IMR-90 (cell line): Measurements from ENCODE around the gene PHF20. TPM values are rescaled to one million over a fixed set of nuclear protein-coding genes. Genes with fewer than 3 reads are reported as not detected.

ENCODE experiments used
- ATAC-seq: fragments of 200-7000 bp; cut with Tn5 transposase; 2 replicates; pipeline ENCODE4 v1.9.1; 2020; ENCODE audit warnings: low read depth, mild to moderate bottlenecking, moderate library complexity
- BruUV-seq: library from RNA; stranded (reverse); fragments of 400-500 nt; replicated peaks from 2 replicates; lab custom pipeline; 2021; lab: Mats Ljungman, UMichigan
- CTCF ChIA-PET: fragments of 300-600 bp; formaldehyde crosslinking; extraction: SDS; loops from one replicate; lab custom pipeline; 2021; ENCODE audit warnings: antibody characterized with exemption; lab: Yijun Ruan, JAX
- POLR2A ChIA-PET: fragments of 300-600 bp; sonication (Branson Sonifier 250); formaldehyde crosslinking; loops from one replicate; lab custom pipeline; 2022; ENCODE audit warnings: antibody characterized with exemption; ENCODE audit not compliant: unreplicated experiment; lab: Charles Lee
- DNase-seq: peaks from one replicate; pipeline ENCODE4 v3.0.0; 2013
- H2AFZ ChIP-seq: replicated peaks from 2 replicates; pipeline ENCODE3; 2013; ENCODE audit warnings: low read length, mild to moderate bottlenecking; ENCODE audit not compliant: poor library complexity
- H2AK5ac ChIP-seq: 2 replicates; pipeline ENCODE4 v1.6.1; 2013; ENCODE audit warnings: low read depth, low read length, inconsistent platforms
- H2AK9ac ChIP-seq: replicated peaks from 2 replicates; pipeline ENCODE3; 2013; ENCODE audit warnings: mild to moderate bottlenecking, low read depth, low read length, moderate library complexity; ENCODE audit not compliant: poor library complexity
- H2BK120ac ChIP-seq: 2 replicates; pipeline ENCODE4 v1.6.1; 2013; ENCODE audit warnings: low read depth, low read length, inconsistent platforms
- H2BK15ac ChIP-seq: 3 replicates; pipeline ENCODE4 v1.6.1; 2013; ENCODE audit warnings: low read depth, low read length, inconsistent platforms
- H2BK20ac ChIP-seq: 2 replicates; pipeline ENCODE4 v1.6.1; 2013; ENCODE audit warnings: low read depth, mild to moderate bottlenecking, inconsistent platforms, low read length, moderate library complexity
- H2BK5ac ChIP-seq: 2 replicates; pipeline ENCODE4 v1.6.1; 2013; ENCODE audit warnings: mild to moderate bottlenecking, low read depth, low read length, inconsistent platforms; ENCODE audit not compliant: poor library complexity, severe bottlenecking
- H3K14ac ChIP-seq: replicated peaks from 2 replicates; pipeline ENCODE4 v1.6.1; 2013; ENCODE audit warnings: low read depth, low read length, inconsistent platforms
- H3K18ac ChIP-seq: 2 replicates; pipeline ENCODE4 v1.6.1; 2013; ENCODE audit warnings: low read depth, low read length, control low read depth
- H3K23ac ChIP-seq: 2 replicates; pipeline ENCODE4 v1.6.1; 2013; ENCODE audit warnings: low read depth, low read length, inconsistent platforms
- H3K27ac ChIP-seq: 2 replicates; pipeline ENCODE4 v1.5.1; 2013; ENCODE audit warnings: mild to moderate bottlenecking, control low read depth, low read length; ENCODE audit not compliant: insufficient read depth
- H3K27me3 ChIP-seq: 2 replicates; pipeline ENCODE4 v1.6.1; 2013; ENCODE audit warnings: low read length; ENCODE audit not compliant: control insufficient read depth, insufficient read depth
- H3K36me3 ChIP-seq: 2 replicates; pipeline ENCODE4 v1.6.1; 2013; ENCODE audit warnings: low read length, mixed read lengths; ENCODE audit not compliant: control insufficient read depth, insufficient read depth
- H3K4ac ChIP-seq: 2 replicates; pipeline ENCODE4 v1.6.1; 2013; ENCODE audit warnings: low read depth, low read length, inconsistent platforms
- H3K4me1 ChIP-seq: 2 replicates; pipeline ENCODE4 v1.6.1; 2013; ENCODE audit warnings: low read length, mixed read lengths; ENCODE audit not compliant: control insufficient read depth, insufficient read depth
- H3K4me2 ChIP-seq: 2 replicates; pipeline ENCODE4 v1.6.1; 2013; ENCODE audit warnings: low read depth, mild to moderate bottlenecking, control low read depth, low read length, moderate library complexity
- H3K4me3 ChIP-seq: 2 replicates; pipeline ENCODE4 v1.5.1; 2013; ENCODE audit warnings: low read depth, mild to moderate bottlenecking, control low read depth, low read length, moderate library complexity; ENCODE audit not compliant: insufficient read depth
- H3K56ac ChIP-seq: 2 replicates; pipeline ENCODE4 v1.6.1; 2013; ENCODE audit warnings: low read length, inconsistent platforms; ENCODE audit not compliant: insufficient read depth; ENCODE audit errors: extremely low read depth
- H3K79me1 ChIP-seq, 2 experiments: 2 replicates each; pipeline ENCODE4 v1.6.1; 2013; ENCODE audit warnings: low read length in 2 of 2, inconsistent platforms in 1 of 2, low read depth in 1 of 2
- H3K9ac ChIP-seq: 2 replicates; pipeline ENCODE4 v1.6.1; 2013; ENCODE audit warnings: low read depth, low read length, control low read depth
- H3K9me1 ChIP-seq: 2 replicates; pipeline ENCODE4 v1.6.1; 2013; ENCODE audit warnings: low read length, inconsistent platforms; ENCODE audit not compliant: insufficient read depth
- H3K9me3 ChIP-seq: 2 replicates; pipeline ENCODE4 v1.6.1; 2013; ENCODE audit warnings: low read length; ENCODE audit not compliant: control insufficient read depth, insufficient read depth
- H4K20me1 ChIP-seq: 2 replicates; pipeline ENCODE4 v1.6.1; 2013; ENCODE audit warnings: low read length, inconsistent platforms; ENCODE audit not compliant: insufficient read depth
- H4K5ac ChIP-seq: 2 replicates; pipeline ENCODE4 v1.6.1; 2013; ENCODE audit warnings: mild to moderate bottlenecking, low read depth, low read length, control low read depth
- H4K8ac ChIP-seq, 2 experiments: 2 replicates each; pipeline ENCODE4 v1.6.1; 2013; ENCODE audit warnings: low read depth in 2 of 2, low read length in 2 of 2, control low read depth in 1 of 2, inconsistent platforms in 1 of 2
- H4K91ac ChIP-seq: 2 replicates; pipeline ENCODE4 v1.6.1; 2013; ENCODE audit warnings: low read depth, low read length, inconsistent platforms; ENCODE audit not compliant: insufficient read depth
- BHLHE40 ChIP-seq: fragments of 150-350 bp; IDR thresholded peaks from 2 replicates; pipeline ENCODE4 v1.6.1; 2016; ENCODE audit warnings: mild to moderate bottlenecking, low read depth, low read length
- CEBPB ChIP-seq: IDR thresholded peaks from 2 replicates; pipeline ENCODE4 v1.6.1; 2012; ENCODE audit warnings: low read depth, low read length, improper control_type of control experiment
- CHD1 ChIP-seq: IDR thresholded peaks from 2 replicates; pipeline ENCODE4 v1.6.1; 2012; ENCODE audit warnings: low read depth, low read length, improper control_type of control experiment
- FOS ChIP-seq: fragments of 150-350 bp; IDR thresholded peaks from 2 replicates; pipeline ENCODE4 v1.6.1; 2016; ENCODE audit warnings: low read depth, low read length
- MAFK ChIP-seq: IDR thresholded peaks from 2 replicates; pipeline ENCODE4 v1.6.1; 2012; ENCODE audit warnings: low read depth, low read length, improper control_type of control experiment
- MAZ ChIP-seq: IDR thresholded peaks from 2 replicates; pipeline ENCODE4 v1.6.1; 2012; ENCODE audit warnings: low read depth, mild to moderate bottlenecking, low read length, improper control_type of control experiment, moderate library complexity, borderline replicate concordance
- MXI1 ChIP-seq: IDR thresholded peaks from 2 replicates; pipeline ENCODE4 v1.6.1; 2012; ENCODE audit warnings: low read depth, mild to moderate bottlenecking, low read length, moderate library complexity, borderline replicate concordance
- NFE2L2 ChIP-seq: fragments of 150-350 bp; IDR thresholded peaks from 2 replicates; pipeline ENCODE4 v1.6.1; 2016; ENCODE audit warnings: low read depth, mild to moderate bottlenecking, low read length
- POLR2A ChIP-seq: IDR thresholded peaks from 2 replicates; pipeline ENCODE4 v1.6.1; 2012; ENCODE audit warnings: mild to moderate bottlenecking, low read depth, low read length
- RAD21 ChIP-seq: IDR thresholded peaks from 2 replicates; pipeline ENCODE4 v1.6.1; 2012; ENCODE audit warnings: low read length, improper control_type of control experiment
- RCOR1 ChIP-seq: IDR thresholded peaks from 2 replicates; pipeline ENCODE4 v1.6.1; 2012; ENCODE audit warnings: mild to moderate bottlenecking, low read length, improper control_type of control experiment; ENCODE audit not compliant: insufficient replicate concordance
- RFX5 ChIP-seq: IDR thresholded peaks from 2 replicates; pipeline ENCODE4 v1.8.0; 2012; ENCODE audit warnings: low read depth, mild to moderate bottlenecking, low read length, moderate library complexity
- SMC3 ChIP-seq: fragments of 150-350 bp; IDR thresholded peaks from 2 replicates; pipeline ENCODE4 v1.6.1; 2016; ENCODE audit warnings: low read depth, mild to moderate bottlenecking, antibody characterized with exemption, low read length, moderate library complexity
- WGBS, 2 experiments: methylation state at CpG; one replicate each; pipeline versions ENCODE4 v1.1.5 to v1.1.7; 2013; ENCODE audit warnings: missing lambda C conversion rate in 2 of 2; ENCODE audit not compliant: insufficient read length in 1 of 2; ENCODE audit errors: extremely low coverage in 2 of 2; 5-methylcytosine and 5-hydroxymethylcytosine counted together
- dilution Hi-C: fragments of 300-500 bp; cut with HindIII; formaldehyde crosslinking; loops from one replicate; pipeline ENCODE4 v1.14.3; 2018; ENCODE audit warnings: low sequenced_read_pairs; ENCODE audit not compliant: unreplicated experiment
- in situ Hi-C: fragments of 300-500 bp; cut with MboI; formaldehyde crosslinking; loops from 3 replicates; pipeline ENCODE4 v1.14.3; 2019; ENCODE audit warnings: low sequenced_read_pairs, inconsistent platforms, mixed read lengths
- intact Hi-C: fragments of 100-400 bp; cut with micrococcal nuclease; formaldehyde crosslinking; loops from 2 replicates; pipeline ENCODE4 v1.10.0; 2022
- polyA plus RNA-seq, 3 experiments: library from polyadenylated mRNA; depleted of rRNA; stranded (reverse); fragments of >200 nt; gene quantifications; 2 replicates each; pipeline ENCODE4 v1.2.3, GENCODE V29; 2012; ENCODE audit warnings: low replicate concordance in 1 of 3
- total RNA-seq: library from RNA; depleted of rRNA; stranded (reverse); fragments of >200 nt; gene quantifications from 2 replicates; pipeline ENCODE4 v1.2.3, GENCODE V29; 2012
- TF ChIP-seq, protein P1 (sequence below): fragments of 150-350 bp; IDR thresholded peaks from 2 replicates; pipeline ENCODE4 v1.6.1; 2016; ENCODE audit warnings: low read depth, mild to moderate bottlenecking, low read length, moderate library complexity, borderline replicate concordance
- TF ChIP-seq, protein P2 (sequence below): fragments of 150-350 bp; IDR thresholded peaks from 2 replicates; pipeline ENCODE4 v1.6.1; 2017; ENCODE audit warnings: mild to moderate bottlenecking, antibody characterized with exemption, low read length, low read depth
- TF ChIP-seq, protein P3 (sequence below): conservative IDR thresholded peaks from 2 replicates; pipeline ENCODE4 v1.5.1; 2012; ENCODE audit warnings: mild to moderate bottlenecking, low read depth, low read length, improper control_type of control experiment

The PHF20 gene
- total and polyA plus RNA-seq, 2 of the 4 experiments (the other 2 are of a cell fraction), result 22.0 to 22.5 TPM

DNA sequence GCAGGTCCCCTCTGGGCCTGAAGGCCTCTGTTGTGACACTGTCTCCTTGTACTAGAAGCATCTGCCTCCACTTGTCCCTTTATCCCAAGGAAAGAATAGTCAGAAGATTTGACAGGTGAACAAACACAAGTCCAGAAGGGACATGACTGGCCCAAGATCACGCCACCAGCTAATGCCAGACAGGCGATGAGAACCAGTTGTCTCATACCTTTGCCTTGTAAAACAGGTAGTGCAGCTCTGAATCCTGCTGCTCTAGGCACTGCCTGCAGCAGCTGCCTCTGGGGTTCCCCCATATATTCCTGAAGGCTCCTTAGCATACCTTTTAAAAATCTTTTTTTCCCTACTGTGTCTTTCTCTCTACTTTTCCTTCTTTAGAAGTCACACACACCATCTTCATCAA is 157.5 kb downstream of the PHF20 start:
- Histone ChIP-seq H2BK15ac (no peak overlapping the region), H2AFZ (no peak overlapping the region), H3K9me1 (peaks cover 14% of the 10 kb centered on the region), H2BK20ac (no peak overlapping the region), H3K4ac (no peak overlapping the region), H4K91ac (no peak overlapping the region), H2AK5ac (no peak overlapping the region), H3K9ac (no peak overlapping the region), H3K4me1 (no peaks in the 10 kb centered on the region), H2BK5ac (no peak overlapping the region), H3K27me3 (no peaks in the 10 kb centered on the region), H3K14ac (no peak overlapping the region), H3K9me3 (no peaks in the 10 kb centered on the region), H3K4me2 (no peak overlapping the region), H4K20me1 (no peaks in the 10 kb centered on the region), H3K4me3 (no peak overlapping the region), H2AK9ac (no peak overlapping the region), H2BK120ac (no peak overlapping the region), H3K79me1 (peaks cover 10 to 17% of the 10 kb centered on the region in 2 experiments), H3K23ac (no peak overlapping the region), H3K27ac (no peak overlapping the region), H4K5ac (no peak overlapping the region), H3K36me3 (peaks cover 33% of the 10 kb centered on the region), H3K18ac (no peak overlapping the region), H3K56ac (no peak overlapping the region), H4K8ac (no peak overlapping the region)
- no TSS peak for BruUV-seq
- no peak for TF ChIP-seq MXI1
- TF ChIP-seq RCOR1, result no peak
- TF ChIP-seq RFX5, result no peak
- TF ChIP-seq SMC3, result no peak
- TF ChIP-seq, protein P1, sequence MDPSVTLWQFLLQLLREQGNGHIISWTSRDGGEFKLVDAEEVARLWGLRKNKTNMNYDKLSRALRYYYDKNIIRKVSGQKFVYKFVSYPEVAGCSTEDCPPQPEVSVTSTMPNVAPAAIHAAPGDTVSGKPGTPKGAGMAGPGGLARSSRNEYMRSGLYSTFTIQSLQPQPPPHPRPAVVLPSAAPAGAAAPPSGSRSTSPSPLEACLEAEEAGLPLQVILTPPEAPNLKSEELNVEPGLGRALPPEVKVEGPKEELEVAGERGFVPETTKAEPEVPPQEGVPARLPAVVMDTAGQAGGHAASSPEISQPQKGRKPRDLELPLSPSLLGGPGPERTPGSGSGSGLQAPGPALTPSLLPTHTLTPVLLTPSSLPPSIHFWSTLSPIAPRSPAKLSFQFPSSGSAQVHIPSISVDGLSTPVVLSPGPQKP, result no peak
- TF ChIP-seq FOS, result no peak
- no peak for TF ChIP-seq CHD1
- TF ChIP-seq MAFK, result no peak
- no peak for TF ChIP-seq POLR2A
- TF ChIP-seq RAD21, result no peak
- no peak for TF ChIP-seq MAZ
- TF ChIP-seq BHLHE40, result no peak
- TF ChIP-seq, protein P2, sequence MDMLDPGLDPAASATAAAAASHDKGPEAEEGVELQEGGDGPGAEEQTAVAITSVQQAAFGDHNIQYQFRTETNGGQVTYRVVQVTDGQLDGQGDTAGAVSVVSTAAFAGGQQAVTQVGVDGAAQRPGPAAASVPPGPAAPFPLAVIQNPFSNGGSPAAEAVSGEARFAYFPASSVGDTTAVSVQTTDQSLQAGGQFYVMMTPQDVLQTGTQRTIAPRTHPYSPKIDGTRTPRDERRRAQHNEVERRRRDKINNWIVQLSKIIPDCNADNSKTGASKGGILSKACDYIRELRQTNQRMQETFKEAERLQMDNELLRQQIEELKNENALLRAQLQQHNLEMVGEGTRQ, result no peak
- no peak for TF ChIP-seq CEBPB
- TF ChIP-seq, protein P3, sequence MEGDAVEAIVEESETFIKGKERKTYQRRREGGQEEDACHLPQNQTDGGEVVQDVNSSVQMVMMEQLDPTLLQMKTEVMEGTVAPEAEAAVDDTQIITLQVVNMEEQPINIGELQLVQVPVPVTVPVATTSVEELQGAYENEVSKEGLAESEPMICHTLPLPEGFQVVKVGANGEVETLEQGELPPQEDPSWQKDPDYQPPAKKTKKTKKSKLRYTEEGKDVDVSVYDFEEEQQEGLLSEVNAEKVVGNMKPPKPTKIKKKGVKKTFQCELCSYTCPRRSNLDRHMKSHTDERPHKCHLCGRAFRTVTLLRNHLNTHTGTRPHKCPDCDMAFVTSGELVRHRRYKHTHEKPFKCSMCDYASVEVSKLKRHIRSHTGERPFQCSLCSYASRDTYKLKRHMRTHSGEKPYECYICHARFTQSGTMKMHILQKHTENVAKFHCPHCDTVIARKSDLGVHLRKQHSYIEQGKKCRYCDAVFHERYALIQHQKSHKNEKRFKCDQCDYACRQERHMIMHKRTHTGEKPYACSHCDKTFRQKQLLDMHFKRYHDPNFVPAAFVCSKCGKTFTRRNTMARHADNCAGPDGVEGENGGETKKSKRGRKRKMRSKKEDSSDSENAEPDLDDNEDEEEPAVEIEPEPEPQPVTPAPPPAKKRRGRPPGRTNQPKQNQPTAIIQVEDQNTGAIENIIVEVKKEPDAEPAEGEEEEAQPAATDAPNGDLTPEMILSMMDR, result no peak
- no peak for TF ChIP-seq NFE2L2
- in situ Hi-C loops, result no loop called here
- WGBS, 2 experiments, result 100% methylated on average over 2 of the region's 2 CpGs; no CpG with 5 or more reads in 1 of the 2 experiments
- intact Hi-C loops, result no loop called here
- dilution Hi-C loops, result no loop called here
- DNase-seq (no peak), ATAC-seq (no peak)
- ChIA-PET POLR2A (no interaction called here), CTCF (no interaction called here)
